Stimulated activated CD8-positive, alpha-beta memory T cell treated with anti-CD3 and anti-CD28 coated beads, Interleukin-2, amount 100 ng/mL, for 1 hour (primary cell): ENCODE measurements around the gene THY1.
"Not testable (repeated sequence)": the region's sequence is repeated elsewhere in the genome, so short reads cannot be mapped to it uniquely, and the experiment has no call there.

Experiments used
- DNase-seq, 2 donors: peaks; one replicate each; pipeline ENCODE4 v3.0.0-alpha.2; 2020; ENCODE audit warnings: low read depth in 2 of 2

THY1 gene

DNA sequence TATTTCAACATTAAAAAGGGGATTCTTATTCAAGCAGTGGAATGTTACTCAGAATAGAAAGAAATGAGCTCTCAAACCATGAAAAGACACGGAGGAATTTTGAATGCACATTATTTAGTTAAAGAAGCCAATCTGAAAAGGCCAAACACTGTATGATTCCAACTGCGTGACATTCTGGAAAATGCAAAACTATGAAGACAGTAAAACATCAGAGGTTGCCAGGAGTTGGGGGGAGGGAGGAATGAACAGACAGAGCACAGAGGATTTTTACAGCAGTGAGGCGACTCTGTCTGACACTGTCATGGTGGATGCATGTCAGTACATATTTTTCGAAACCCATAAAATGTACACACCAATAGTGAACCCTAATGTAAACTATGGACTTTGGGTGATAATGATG is 22.9 kb upstream of the THY1 start:
- no peak for DNase-seq

DNA sequence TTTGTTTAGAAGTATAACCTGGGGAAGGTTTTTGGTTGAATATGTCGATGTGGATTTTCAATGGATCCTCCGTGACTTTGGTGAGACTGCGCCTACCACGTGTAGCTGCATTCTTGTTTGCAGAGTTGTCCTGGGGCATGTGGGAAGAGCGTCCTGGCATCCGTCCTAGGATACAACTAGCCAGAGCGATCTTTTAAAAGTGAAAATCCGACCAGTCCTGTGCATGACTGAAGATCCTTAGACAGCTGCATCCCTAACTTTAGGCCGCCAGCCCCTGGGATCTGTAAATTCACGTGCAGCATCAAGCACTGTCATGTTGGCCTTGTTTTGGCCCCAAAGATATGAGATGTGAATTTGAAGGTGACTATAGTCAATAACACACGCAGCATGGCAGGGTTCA is 22.4 kb upstream of the THY1 start:
- DNase-seq: no peak

DNA sequence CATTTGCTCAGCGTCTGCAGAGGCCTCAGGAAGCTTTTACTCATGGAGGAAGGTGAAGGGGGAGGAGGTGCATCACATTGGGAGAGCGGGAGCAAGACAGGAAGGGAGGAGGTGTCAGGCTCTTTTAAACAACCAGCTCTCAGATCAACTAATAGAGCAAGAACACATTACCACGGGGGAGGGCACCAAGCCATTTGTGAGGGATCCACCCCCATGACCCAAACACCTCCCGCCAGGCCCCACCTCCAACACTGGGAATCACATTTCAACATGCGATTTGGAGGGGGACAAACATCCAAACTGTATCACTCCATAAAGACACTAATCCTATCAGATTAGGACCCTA is 18.9 kb upstream of the THY1 start:
- no peak for DNase-seq

DNA sequence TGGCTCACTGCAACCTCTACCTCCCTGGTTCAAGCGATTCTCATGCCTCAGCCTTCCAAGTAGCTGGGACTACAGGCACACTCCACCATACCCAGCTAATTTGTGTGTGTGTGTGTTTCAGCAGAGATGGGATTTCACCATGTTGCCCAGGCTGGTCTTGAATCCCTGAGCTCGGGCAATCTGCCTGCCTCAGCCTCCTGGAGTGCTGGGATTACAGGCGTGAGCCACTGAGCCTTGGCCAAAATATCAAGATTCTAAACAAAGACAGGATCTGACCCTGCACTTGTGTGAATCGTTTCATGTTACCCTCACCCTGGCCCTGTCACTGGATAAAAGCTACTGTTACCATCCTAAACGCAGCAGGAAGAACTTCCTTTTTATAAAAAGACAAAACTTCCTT is 15.6 kb upstream of the THY1 start:
- no peak for DNase-seq

DNA sequence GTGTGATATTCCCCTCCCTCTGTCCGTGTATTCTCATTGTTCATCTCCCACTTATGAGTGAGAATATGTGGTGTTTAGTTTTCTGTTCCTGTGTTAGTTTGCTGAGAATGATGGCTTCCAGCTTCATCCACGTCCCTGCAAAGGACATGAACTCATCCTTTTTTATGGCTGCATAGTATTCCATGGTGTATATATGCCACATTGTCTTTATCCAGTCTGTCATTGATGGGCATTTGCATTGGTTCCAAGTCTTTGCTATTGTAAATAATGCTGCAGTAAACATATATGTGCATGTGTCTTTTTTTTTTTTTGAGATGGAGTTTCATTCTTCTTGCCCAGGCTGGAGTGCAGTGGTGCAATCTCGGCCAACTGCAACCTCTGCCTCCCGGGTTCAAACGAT is 14.5 kb upstream of the THY1 start:
- DNase-seq: not testable (repeated sequence)

DNA sequence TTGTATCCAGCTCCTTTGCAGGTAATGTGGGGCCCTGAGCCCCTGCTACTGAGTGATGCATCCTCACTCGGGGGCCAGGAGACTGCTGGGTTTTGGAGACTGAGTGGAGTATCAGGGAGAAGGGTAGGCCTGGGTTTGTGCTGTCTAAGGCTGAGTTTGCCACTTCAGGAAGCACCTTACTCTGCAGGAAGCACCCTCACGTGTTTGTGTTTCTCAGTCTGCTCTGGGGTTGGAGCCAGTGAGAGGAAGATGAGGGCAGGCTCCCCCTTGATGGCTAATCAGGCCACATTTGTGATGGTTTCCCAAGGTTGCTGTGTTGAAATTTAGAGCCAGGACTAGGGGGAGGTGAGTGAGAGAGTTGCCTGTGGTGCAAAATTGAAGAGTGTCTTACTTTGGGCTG is 13.7 kb upstream of the THY1 start:
- no peak for DNase-seq

DNA sequence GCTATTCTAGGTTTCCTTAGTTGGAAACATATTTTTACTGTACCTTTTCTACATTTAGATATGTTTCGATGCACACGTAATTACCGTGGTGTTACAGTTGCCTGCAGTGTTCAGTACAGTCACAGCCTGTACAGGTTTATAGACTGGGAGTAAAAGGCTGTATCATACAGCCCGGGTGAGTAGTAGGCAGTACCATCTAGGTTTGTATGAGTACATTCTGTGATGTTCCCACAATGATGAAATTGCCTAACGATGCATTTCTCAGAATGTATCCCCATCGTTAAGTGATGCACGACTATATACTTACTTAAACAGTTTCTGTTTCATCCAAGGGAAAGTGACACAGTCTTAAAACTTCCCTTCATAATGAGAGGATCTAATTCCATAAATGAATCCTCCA is 13.1 kb upstream of the THY1 start:
- no peak for DNase-seq

DNA sequence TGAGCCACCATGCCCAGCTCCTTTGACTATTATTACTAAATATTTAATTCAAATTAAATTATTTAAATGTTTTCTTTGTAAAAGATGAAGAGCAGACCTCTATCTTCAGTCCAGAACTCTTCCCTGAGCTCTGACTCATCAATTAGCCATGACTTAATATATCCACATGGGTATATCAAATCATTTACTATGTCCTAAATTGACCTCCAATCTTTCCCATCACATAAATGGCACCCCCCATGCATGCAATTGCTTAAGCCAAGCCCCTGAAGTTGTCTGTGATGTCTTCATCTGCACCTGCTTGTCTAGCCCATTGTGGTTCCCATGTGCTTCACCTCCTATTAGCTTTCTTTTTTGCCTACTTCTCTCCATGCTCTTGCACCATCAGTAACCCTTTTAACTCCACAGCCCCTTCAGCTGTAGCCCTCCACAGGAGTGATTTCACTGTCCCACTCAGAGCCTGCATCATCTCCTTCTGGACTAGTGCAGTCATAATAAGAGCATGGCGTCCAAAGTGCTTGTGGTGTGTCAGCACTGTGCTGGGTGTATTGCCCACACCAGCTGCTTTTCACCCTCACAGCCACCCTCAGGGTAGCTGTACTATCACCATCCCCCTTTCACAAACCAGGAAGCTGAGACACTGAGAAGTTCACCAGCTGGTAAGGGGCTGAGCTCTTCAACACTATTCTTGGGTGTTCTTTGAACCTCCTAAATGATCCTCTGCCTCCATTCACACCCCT is 11.8 kb upstream of the THY1 start:
- no peak for DNase-seq

DNA sequence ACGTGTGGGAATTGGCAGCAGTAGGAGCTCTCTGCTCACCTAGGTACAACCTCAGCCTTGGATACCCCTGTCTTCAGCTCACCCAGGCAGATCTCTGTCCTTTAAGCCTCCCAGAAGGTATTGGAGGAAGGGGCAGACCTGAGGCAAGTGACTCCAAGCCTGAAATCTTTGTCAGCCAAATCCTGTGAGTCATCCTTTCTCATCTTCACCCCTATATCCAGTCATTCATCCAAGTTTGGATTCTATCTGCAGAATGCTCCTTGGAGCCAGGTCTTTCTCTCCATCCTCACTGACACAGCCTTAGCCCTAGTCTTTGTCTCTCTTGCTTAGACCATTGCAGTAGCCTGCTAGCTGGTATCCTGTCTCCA is 10.4 kb upstream of the THY1 start:
- no peak for DNase-seq

DNA sequence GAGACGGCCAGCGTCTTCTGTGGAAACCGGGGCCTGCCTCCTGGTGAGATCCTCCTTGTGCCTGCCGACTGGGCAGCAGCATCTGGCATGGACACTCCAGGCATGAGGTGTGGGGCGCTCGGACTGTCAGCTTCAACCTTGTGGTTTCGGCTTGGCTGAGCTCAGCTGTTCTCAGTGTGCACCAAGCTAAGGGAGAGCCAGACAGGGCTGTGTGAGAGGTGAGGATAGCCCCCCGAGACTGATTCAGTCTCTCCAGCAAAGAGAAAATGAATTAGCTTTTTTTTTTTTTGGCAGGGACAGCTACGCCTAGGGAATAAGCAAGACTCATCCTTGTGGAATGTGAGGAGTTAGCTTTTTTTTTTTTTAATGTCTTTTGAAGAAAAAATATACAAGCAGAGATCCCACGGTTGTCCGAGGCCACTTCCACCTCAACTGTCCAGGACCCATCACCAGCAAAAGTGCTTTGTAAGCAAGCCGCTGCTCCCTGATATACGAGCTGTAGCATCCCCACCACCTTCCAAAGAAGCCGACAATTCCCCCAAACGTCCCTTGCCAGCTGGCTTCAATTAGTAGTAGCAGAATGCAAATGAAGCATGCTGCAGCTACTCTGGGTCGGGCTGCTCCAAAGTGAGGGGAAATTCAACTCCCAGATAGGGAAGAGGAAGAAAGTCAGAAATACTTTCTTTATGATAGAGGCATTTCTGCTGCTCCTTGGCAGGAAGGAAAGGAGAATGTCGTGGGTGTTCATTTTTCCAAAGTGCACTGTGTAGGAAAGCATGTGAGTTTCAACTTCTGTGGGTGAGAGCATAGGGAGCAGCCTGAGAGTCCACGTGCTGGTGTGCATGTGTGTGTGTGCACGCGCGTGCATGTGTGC is 9.7 kb upstream of the THY1 start:
- DNase-seq: no peak

DNA sequence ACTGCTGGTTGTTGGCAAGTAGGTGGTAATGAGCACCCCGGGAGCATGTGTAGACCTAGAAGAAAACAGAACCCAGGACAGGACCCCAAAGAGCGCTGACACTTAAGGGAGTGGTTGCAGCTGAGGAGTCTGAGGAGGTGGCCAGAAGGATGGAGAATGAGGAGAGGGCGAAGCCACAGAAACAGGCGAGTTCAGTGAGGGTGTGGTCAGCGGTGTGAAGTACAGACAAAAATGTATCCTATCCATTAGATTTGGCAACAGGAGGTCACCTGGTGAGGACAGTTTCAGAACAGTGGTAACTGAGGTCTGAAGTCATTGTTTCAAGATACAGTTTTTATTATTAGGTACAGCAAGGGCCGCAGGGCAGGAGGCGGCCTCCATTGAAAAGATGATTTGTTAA is 8.6 kb upstream of the THY1 start:
- no peak for DNase-seq

DNA sequence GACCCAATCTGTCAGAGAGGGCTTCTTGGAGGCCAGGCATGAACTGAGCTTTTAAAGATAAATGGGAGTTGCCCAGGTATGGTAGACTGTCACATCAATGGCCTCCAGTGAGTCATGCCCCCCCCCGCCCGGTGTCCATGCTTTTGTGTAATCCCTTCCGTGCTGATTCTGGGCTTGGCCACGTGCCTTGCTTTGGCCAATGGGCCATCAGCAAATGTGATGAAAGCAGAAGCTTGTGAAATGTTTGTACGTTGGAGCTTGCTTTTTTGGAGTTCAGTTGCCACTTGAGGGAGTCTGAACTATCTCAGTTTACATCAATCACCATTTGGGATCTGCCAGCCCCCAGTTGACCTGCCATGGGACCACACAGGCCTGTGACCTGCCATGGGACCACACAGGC is 4.3 kb upstream of the THY1 start:
- DNase-seq: no peak

DNA sequence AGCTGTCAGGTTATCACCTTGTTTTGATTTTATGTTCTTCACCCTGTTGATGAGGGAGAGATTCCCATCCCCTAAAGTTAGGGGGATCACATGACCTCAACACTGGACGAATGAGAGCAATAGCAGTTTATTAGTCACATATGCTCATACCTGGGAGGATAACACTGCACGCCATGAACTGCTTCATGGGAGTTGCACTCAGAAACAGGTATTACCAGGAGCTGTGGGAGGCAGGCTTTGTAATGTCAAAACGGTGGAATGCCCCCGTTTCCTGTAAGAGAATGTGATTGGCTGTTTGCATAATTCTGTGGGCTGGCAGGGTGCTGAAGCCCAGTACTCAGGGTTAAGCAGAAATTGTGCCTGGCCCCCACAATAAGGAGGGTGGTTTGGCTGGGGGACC is 3.2 kb upstream of the THY1 start:
- DNase-seq: no peak

DNA sequence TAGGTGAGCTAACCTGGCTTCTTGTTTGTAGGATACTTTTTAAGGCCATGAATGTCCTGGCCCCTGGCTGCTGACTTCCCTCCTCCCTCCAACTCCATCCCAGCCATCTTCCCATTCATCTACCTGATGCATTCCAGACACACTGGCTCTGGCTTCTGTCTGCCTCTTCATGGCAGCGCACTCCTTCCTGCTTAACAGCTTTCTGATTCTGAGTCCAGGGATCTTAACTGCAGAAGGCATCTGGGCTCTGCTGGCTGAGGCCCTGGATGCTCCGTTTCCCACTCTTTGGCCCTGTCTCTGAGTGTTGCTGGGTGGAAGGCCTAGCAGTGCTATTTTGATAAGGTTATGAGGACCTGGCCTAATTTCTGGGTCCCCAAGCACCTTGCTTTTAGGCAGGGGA is 1.8 kb upstream of the THY1 start:
- no peak for DNase-seq

DNA sequence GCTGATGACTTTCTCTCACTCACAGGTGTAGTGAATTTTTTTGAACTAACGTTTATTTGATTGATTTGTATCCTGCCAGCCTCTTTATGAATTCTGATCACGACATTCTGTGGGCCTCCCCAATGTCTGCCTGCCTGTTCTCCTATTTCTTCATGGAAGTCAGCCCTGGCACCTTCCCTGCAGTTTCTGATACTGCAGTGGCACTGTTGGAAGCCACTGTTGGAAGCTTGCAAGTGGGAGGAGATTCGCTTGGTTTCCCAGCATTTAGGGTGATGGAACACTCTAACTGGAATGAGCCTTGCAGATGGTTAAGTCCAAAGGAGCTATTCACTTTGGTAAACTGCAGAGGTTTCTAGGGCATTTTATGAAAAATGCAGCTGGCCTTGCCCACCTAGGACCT is 1.3 kb upstream of the THY1 start:
- no peak for DNase-seq

DNA sequence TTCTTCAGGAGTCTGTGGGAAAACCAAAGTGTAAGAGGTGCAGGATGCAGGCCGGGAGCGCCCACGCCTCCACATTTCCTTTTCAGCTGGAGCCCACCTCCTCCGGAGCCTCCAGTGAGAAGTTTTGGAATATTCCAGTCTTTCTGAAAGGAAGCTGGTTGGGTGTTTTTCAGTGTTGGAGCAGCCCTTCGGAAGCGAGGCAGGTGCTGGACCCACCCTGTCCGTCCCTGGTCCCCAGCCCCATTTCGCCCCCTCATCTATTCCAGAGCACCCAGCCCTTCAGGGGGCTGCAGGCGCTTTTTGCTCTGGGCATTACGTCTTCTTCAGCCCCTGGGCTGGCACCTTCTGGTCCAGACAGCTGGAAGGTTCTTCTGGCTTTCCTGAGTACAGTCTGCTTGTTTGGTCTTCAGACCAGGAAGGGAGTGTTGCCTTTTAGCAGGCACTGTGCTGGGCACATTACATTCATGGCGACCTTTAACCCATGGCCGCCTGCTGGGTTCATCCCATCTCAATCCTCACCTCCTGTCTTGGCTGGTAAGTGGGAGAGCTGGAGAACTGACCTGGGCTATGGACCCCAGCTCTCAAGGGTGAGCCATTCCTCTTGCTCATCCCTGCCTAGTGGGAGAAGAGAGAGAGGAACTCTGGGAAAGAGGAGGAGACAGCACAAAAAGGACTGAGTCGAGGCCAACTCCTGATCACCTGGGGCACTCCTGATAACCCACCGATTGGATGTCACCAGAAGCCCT is 710 bp upstream of the THY1 start:
- no peak for DNase-seq

DNA sequence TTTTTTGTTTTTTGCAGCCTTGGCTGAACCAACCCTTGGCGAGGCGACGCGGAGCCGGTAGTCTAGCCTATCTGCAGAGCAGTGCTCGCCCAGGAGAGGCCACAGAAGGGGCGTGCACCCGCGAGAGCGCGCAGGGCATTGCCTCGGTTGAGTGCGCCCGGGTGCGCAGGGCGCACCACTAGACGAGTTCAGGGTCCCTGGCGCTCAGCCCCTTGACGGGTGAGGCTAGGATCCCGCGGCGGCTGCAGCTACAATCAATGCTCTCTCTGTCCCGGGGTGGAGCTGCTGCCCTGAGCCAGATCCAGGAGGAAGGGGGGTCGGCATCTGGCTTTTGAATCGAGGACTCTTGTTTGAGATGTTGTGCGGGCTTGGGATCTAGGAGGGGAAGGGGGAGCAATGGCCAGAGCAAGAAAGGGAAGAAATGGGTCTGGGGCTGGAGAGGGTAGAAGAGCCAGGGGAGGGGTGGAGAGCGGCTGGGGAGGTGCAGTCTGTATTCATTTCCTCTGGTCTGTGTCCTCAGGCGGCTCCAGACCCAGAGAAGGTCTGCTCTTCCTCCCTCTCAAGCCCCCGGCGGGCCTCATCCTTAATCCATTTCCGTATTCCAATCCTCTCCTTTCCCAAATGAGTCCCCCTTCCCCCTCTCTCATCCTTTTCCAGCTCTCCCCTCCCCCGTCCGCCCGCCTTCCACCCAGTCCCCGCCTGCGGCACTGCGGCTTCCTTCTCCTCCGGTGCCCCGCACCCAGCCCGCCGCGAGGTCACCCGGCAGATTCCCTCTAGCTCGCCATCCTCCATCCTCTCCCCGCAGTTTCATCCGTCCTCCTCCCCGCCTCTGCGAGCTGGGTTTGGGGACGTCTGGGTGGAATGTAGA is 797 bp downstream of the THY1 start:
- DNase-seq: no peak

DNA sequence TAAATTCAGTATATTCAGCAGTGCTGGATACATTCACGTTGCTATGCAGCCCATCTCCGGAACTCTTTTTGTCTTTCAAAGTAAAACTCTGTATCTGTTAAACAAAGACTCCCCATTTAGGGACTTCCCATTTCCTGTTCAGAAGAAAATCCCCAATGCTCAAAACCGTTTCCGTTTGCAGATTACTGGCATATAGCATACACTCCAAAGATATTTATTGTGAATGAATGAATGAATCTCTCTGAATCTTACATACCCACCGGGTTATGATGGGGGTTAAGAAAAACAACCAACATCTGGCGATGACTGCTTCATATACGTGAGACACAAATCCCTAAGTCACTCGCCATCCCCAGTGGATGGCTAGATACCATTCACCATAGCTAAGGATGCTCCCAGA is 1.6 kb downstream of the THY1 start:
- DNase-seq: no peak

DNA sequence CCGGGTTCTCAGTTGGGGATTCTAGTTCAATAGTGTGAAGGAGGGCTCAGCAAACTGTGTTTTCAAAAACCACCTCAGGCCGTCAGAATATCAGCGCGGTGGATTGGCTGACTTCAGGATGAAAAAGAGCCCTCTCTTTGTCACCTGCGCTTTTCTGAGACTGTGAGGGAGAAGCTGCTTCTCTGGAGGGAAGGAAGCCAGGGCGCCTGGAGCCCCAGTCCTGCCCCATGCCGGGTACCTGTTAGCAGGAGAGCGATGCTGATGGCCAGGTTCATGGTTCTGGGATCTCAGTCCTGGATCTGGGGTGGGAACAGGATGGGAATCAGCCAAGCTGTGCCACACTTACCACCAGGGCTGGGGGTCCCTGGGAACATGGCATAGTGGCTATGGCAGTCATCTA is 2.3 kb downstream of the THY1 start:
- DNase-seq: no peak

DNA sequence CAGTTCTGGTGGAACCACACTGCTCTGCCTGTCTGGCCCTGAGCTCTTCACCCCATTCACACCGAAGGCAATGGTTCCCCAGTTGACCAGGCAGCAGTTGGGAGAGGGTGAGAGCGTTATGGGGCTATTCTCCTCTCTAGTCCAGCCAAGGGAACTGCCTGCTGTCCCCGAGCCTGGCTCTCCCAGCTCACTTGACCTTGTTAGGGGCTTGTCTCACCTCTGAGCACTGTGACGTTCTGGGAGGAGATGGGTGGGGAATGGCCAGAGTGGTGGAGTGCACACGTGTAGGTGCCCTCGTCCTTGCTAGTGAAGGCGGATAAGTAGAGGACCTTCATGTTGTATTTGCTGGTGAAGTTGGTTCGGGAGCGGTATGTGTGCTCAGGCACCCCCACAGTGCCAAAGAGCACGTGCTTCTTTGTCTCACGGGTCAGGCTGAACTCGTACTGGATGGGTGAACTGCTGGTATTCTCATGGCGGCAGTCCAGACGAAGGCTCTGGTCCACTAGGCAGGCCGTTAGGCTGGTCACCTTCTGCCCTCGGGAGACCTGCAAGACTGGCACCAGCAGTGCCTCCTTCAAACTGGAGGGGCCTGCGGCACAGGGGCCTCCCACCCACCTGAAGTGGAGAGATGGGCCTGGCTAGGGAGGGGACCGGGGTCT is 3.0 kb downstream of the THY1 start:
- no peak for DNase-seq

DNA sequence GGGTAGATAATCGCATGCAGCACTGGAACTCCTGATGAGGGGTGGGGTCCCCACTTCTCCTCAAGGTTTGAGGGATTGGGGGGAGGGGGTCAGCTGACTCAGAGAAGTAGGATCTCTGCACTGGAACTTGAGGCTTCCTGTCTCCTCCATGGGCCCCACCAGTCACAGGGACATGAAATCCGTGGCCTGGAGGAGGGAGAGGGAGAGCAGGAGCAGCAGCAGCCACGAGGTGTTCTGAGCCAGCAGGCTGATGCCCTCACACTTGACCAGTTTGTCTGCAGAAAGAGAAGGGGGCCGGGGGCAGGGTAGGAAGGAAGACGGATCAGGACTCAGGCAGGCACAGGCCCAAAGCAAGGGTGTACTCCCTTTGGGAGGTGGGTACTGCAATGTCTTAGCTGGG is 3.7 kb downstream of the THY1 start:
- DNase-seq: no peak
